ENCODE results near the gene HTT. TPM values are rescaled to one million over a fixed set of nuclear protein-coding genes. Genes with fewer than 3 reads are reported as not detected.
A peak's percentile ranks its signal among the peaks of the same experiment; 100 is the strongest.

The HTT gene
- total and polyA plus RNA-seq, 10 of the 15 experiments (the other 5 are each of a cell fraction or from before 2014, with no cell fraction given) = 3.3 to 113 (median 43.3) TPM

DNA sequence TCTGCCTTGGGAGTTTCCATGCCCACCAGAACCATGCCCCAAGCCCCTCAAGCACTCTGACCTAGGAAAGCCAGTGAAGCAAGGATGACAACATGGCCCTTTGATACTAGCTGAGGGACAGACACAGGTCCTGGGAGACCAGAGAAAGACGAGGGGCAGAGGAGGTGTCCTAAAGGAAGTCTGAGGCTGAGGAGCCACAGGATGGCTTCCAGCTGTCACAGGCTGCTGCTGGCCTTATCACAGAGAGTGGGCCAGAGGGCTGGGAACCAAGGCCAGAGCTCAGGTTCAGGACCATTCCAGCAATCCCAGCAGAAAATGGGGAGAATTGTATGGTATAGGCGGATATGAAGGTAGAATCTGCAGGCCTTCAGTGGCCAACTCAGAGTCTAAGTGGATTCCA lies 142.8 kb downstream of the HTT start:
- intact Hi-C loops (cut with micrococcal nuclease; ENCODE audit: unreplicated experiment) = no loop called here

More for the DNA sequence above, 142.8 kb downstream of the HTT start:
- Histone ChIP-seq H3K36me3 (ENCODE audit: control insufficient read depth in 2 of 2, insufficient read depth in 2 of 2, low read length in 1 of 2) (peaks cover 39 to 65% of the 10 kb centered on the region in 2 experiments), H3K4me1 (ENCODE audit: control insufficient read depth, insufficient read depth, low read length) (no peaks in the 10 kb centered on the region), H4K20me1 (ENCODE audit: control insufficient read depth, insufficient read depth) (no peaks in the 10 kb centered on the region), H3K9ac (ENCODE audit: control insufficient read depth, insufficient read depth, low read length) (no peak overlapping the region), H2AFZ (ENCODE audit: control insufficient read depth, low read depth, low read length) (no peak overlapping the region), H3K79me2 (ENCODE audit: control insufficient read depth, insufficient read depth, low read length) (no peaks in the 10 kb centered on the region), H3K4me3 (no peak overlapping the region), H3K9me3 (replicated peaks; ENCODE audit: control insufficient read depth, insufficient read depth, low read length) (no peaks in the 10 kb centered on the region), H3K27me3 (replicated peaks in 1 of 2; ENCODE audit: control insufficient read depth in 2 of 2, insufficient read depth in 2 of 2, low read length in 1 of 2) (no peaks in the 10 kb centered on the region), H3K27ac (ENCODE audit: control insufficient read depth, insufficient read depth) (no peak overlapping the region), H3K4me2 (ENCODE audit: control insufficient read depth, insufficient read depth) (no peak overlapping the region)
- ChIA-PET RAD21 (ENCODE audit: unreplicated experiment) (no interaction called here), POLR2A (no interaction called here), CTCF (no interaction called here), SMC1A (ENCODE audit: uncharacterized antibody, unreplicated experiment) (no interaction called here)
- FAIRE-seq (no peak), DNase-seq (ENCODE audit: low read depth, low spot score) (no peak), ATAC-seq (no peak)
- 100% methylated on average over 2 of the region's 2 CpGs for WGBS (ENCODE audit: insufficient coverage, insufficient replicate concordance, low lambda C conversion rate, missing lambda C conversion rate)
- in situ Hi-C loops (cut with MboI) = no loop called here
- no TSS peak for BruUV-seq (replicated peaks)
- TF ChIP-seq, protein P1, sequence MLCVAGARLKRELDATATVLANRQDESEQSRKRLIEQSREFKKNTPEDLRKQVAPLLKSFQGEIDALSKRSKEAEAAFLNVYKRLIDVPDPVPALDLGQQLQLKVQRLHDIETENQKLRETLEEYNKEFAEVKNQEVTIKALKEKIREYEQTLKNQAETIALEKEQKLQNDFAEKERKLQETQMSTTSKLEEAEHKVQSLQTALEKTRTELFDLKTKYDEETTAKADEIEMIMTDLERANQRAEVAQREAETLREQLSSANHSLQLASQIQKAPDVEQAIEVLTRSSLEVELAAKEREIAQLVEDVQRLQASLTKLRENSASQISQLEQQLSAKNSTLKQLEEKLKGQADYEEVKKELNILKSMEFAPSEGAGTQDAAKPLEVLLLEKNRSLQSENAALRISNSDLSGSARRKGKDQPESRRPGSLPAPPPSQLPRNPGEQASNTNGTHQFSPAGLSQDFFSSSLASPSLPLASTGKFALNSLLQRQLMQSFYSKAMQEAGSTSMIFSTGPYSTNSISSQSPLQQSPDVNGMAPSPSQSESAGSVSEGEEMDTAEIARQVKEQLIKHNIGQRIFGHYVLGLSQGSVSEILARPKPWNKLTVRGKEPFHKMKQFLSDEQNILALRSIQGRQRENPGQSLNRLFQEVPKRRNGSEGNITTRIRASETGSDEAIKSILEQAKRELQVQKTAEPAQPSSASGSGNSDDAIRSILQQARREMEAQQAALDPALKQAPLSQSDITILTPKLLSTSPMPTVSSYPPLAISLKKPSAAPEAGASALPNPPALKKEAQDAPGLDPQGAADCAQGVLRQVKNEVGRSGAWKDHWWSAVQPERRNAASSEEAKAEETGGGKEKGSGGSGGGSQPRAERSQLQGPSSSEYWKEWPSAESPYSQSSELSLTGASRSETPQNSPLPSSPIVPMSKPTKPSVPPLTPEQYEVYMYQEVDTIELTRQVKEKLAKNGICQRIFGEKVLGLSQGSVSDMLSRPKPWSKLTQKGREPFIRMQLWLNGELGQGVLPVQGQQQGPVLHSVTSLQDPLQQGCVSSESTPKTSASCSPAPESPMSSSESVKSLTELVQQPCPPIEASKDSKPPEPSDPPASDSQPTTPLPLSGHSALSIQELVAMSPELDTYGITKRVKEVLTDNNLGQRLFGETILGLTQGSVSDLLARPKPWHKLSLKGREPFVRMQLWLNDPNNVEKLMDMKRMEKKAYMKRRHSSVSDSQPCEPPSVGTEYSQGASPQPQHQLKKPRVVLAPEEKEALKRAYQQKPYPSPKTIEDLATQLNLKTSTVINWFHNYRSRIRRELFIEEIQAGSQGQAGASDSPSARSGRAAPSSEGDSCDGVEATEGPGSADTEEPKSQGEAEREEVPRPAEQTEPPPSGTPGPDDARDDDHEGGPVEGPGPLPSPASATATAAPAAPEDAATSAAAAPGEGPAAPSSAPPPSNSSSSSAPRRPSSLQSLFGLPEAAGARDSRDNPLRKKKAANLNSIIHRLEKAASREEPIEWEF (IDR thresholded peaks at IDR 0.05; ENCODE audit: insufficient replicate concordance, low read depth, low read length) = no peak
- peak; percentile 29; the same call in 1 of the 2 replicates for TF ChIP-seq POLR2A (IDR thresholded peaks at IDR 0.05; ENCODE audit: low read depth, low read length)

Measured in GM12878 (cell line).